IPS-NIHi7 (cell line): ENCODE measurements around the gene OR51M1.
A peak's percentile ranks its signal among the peaks of the same experiment; 100 is the strongest.
"Not testable (repeated sequence)": the region's sequence is repeated elsewhere in the genome, so short reads cannot be mapped to it uniquely, and the experiment has no call there.

Experiments
- DNase-seq: peaks from one replicate; pipeline ENCODE4 v3.0.0; 2012; ENCODE audit warnings: mixed read lengths; ENCODE audit errors: extremely low spot score

OR51M1 gene, protein sequence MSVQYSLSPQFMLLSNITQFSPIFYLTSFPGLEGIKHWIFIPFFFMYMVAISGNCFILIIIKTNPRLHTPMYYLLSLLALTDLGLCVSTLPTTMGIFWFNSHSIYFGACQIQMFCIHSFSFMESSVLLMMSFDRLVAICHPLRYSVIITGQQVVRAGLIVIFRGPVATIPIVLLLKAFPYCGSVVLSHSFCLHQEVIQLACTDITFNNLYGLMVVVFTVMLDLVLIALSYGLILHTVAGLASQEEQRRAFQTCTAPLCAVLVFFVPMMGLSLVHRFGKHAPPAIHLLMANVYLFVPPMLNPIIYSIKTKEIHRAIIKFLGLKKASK

DNA sequence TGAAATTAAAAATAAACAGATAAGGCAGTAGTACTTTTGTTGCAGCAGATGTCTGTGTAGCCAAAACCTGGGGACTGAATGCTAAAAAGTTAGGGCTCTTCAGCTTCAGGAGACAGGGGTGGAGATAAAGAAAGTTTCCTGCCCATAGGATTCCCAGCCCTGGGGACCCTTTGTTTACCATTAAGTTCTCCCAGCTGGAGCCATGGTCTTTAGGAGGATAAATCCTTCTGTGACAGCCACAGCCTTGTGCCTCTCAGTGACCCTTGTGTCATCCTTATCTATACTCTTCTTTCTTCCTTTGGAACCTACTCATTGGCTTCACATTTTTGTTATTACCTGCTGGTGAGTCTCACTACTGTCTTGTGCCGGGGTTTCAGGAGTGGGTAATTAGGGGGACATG is at the start of gene OR51M1:
OR51M1 (plus strand) TSS at position 237 of the 400 bp plus-strand sequence. CDS start 5,587 bp downstream, outside the sequence.
- DNase-seq: no peak

- no peak for DNase-seq
These were observed 48.4 kb upstream of the OR51M1 start for GRCh38 chr11:5335170-5335569.

GRCh38 chr11:5336331-5336730 is 47.3 kb upstream of the OR51M1 start:
- no peak for DNase-seq

DNA sequence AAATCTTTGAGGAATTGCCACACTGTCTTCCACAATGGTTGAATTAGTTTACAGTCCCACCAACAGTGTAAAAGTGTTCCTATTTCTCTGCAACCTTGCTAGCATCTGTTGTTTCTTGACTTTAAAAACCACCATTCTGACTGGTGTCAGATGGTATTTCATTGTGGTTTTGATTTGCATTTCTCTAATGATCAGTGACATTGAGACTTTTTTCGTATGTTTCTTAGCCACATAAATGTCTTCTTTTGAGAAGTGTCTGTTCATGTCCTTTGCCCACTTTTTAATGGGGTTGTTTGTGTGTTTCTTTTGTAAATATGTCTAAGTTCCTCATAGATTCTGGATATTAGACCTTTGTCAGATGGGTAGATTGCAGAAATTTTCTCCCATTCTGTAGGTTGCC is 46.4 kb upstream of the OR51M1 start:
- DNase-seq: not testable (repeated sequence)

- no peak for DNase-seq
These were observed 43.8 kb upstream of the OR51M1 start for GRCh38 chr11:5339771-5340322.

DNA sequence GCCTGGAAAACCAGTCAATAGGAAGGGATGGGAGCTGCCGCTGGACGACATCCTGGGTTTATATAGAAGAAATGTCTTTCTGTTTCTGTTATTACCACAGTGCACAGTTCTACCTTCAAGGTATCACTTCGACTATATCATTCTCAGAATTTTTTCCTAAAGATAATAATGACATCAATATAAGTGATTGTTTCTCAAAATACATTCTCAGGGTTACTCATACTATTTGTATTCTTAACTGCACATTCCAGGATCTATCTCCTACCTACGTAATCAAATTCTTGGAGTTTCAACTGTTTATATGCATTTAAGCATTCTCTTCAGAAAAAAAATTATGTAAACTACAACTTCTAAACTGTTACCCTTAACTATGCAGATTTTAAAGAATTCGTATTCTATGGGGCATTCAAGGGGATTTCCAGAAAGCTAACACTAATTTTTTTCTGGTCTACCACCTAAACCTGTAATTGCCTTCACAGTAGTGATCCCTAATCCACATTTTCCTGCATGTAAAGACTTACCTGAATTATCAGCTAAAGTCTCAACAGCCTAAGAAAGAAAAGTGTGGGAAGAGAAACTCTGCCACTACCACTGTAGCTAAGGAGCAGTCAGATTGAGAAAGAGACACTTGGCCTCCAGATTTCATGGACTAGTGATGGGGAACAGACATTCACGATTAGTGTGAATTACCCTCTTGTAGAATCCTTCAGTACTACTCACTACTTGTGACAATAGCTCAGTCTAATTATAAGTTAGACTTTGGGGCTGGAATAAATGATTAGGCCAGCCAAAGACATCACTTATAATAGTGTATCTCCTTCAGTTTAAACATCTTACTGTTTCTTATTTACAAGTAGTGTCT is 39.9 kb upstream of the OR51M1 start, which contains the start of gene OR51B5:
OR51B5 (minus strand) TSS at position 51 of the 862 bp plus-strand sequence; CDS start at position 51, 0 bp downstream.
- no peak for DNase-seq

GRCh38 chr11:5345831-5346230 is 37.8 kb upstream of the OR51M1 start:
- DNase-seq: no peak

DNA sequence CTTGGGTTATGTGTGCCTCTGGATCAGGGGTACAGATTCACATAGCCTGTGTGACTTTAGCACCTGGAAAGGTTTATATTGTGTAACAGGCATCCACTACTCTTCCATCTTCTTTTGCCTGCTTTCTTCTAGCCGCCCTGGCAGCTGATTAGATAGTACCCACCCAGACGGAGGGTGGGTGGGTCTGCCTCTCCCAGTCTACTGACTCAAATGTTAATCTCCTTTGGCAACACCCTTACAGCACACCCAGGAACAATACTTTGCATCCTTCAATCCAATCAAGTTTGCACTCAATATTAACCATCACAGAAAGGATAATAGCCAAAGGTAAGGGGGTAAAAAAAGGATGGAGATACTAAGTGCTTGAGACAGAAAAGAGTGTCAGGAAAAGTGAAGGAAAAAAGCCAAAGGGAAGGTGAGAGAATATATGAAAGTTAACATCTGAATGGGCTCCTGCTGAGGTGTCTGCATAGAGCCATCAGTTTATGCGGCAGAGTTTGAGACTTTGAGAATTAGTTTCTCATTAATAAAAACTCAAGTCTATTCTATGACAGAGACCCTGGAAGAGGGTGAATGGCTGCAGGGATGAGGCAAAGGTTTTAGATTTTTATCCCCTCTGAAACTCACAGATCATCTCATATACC is 34.9 kb upstream of the OR51M1 start:
- no peak for DNase-seq

GRCh38 chr11:5349550-5349949 is 34.1 kb upstream of the OR51M1 start:
- DNase-seq: no peak

DNA sequence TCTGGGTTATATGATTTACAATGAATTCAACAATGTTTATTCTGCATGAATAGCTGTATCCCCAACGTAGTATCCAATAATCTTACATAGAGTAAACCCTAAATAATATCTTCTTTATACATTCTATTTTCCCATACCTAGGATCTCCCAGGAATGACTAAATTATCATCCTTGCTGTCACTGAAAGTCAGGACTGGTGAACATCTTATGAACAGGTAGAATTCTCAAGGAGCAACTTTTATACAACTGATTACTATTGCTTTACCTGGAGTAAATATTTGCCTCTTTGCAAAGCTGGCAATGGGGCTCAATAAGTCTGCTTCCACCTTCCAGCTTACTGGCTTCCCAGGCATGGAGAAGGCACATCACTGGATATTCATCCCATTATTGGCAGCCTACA is 32.4 kb upstream of the OR51M1 start, which contains the start of gene OR51B6:
OR51B6 (plus strand) TSS at position 301 of the 400 bp plus-strand sequence; CDS start at position 301, 0 bp downstream.
- no peak for DNase-seq

- not testable (repeated sequence) for DNase-seq
These were observed 27.6 kb upstream of the OR51M1 start for GRCh38 chr11:5356031-5356430.

DNA sequence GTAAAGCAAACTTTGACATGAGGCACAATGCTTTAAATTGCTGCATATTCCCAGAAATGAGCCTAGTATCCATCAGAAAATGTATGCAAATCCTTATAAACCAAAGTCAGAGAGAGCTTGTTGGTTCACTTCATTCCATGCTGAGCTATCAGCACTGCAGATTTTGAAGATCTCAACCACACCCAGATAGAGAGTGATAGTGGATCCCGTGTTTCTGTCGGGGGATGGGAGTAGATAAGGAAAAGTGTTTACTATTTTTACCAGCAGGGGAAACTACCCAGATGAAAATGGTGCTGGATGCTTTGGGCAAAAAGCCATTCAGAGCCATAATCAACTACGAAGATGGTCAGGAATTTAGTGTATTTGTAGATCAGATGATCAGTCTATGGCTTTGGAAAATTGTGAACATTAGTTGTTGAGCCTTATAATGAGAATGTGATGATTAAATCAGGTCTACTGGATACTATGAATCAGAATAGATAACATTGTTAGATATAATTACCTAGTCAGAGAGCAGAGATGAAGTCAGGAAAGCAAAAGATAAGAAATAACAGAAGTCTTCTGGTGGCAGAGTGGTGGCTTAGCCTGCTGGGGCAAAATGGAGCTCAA is 21.5 kb upstream of the OR51M1 start:
- no peak for DNase-seq

DNA sequence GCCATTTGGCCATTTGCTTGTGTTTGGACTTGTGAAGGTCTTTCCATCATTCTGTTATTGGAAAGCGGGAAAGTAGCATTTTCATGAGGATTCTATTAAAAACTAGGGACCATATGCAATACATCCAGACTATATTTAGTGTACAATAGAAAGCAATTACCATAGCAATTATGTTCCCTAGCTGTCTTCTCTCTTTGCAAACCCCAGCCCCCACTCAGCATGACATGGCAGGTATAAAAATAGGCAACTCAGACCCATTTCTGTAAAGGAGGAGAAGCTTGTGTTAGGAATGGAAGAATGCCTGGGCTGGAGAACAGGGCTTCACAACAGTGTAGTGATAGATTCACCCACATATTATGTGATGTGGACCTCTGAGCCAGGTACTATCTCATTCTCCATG is 19.9 kb upstream of the OR51M1 start:
- DNase-seq: no peak

DNA sequence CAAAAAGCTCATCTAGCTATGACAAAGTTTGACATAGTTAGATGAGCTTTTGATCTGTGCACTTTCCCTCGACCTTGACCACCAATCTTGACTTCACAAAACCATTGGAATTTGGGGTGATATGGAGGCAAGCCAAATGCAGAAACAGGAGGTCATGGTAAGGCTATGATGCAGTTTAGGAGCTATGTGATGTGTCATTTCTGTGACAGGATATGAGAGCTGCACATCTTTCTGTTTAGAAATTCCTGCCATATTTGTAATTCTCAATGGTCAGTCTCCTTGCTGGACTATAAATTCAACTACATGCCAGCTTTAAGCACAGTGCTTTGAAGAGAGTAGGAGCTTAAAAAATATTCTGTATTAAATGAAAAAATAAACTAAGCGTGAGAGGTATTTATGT is 19.4 kb upstream of the OR51M1 start:
- DNase-seq: no peak

DNA sequence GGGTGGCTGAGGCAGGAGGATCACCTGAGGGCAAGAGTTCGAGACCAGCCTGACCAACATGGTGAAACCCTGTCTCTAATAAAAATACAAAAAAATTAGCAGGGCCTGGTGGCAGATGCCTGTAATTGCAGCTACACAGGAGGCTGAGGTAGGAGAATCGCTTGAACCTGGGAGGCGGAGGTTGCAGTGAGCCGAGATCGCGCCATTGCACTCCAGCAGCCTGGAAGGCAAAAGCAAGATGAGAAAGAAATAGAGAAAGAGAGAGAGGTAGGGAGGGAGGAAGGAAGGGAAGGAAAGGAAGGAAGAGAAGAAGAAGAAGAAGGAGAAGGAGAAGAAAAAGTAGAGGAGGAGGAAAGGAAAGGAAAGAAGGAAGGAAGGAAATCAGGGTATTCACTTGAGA is 17.2 kb upstream of the OR51M1 start:
- DNase-seq: not testable (repeated sequence)

DNA sequence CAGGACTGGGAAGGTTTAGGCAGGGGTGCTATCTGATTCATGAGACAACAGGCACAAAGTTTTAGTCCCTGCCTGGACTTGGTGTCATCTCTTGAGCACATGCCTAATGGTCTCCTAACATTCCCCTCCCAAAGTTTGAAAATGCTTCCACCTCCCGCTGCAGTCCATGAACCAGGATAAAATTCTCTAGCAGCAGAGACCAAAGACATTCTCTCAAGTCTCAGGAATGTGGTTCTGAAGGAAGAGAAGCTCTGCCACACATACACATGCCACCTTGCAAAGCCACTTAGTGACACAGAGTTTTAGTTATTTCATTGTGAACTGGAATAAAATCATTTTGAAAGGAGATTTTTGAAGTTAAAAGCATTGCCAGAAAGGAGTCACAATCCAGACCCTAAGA is 16.8 kb upstream of the OR51M1 start:
- DNase-seq: no peak

GRCh38 chr11:5367448-5368074 is 16.1 kb upstream of the OR51M1 start:
- DNase-seq: no peak

GRCh38 chr11:5368502-5369043 is 15.0 kb upstream of the OR51M1 start:
- no peak for DNase-seq

GRCh38 chr11:5369789-5370188 is 13.8 kb upstream of the OR51M1 start:
- peak; percentile 35 for DNase-seq

- DNase-seq: peak; percentile 83
These were observed 2.8 kb upstream of the OR51M1 start for GRCh38 chr11:5380740-5381342.
